ENCODE measurements around the gene EYA2.
"Not testable (repeated sequence)": the region's sequence is repeated elsewhere in the genome, so short reads cannot be mapped to it uniquely, and the experiment has no call there.

Gene EYA2

GRCh38 chr20:46894579-46894958 is at the start of gene EYA2:
EYA2 (plus strand) TSS chr20:46894843; CDS start chr20:46990011, 95,168 bp downstream.
- DNase-seq = no peak

- DNase-seq = no peak
These were observed 49.7 kb upstream of the EYA2 start for GRCh38 chr20:46844965-46845364.

DNA sequence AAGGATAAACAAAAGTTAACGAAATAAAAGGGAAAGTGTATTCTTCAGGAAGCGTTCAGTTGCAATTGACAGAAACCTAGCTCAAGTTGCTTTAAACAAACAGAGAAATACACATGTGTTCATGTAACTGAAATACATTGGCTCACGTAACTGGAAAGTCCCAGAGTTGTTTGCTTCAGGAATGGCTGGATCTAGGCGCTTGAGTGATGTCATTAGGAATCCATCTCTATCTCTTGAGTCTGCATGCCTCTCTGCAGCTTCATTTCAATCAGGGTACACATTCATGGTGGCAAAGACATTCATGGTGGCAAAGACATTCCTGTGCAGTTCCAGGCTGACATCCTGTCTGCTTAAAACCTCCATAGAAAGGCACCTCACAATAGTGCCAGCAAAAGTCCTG is 45.4 kb upstream of the EYA2 start:
- no peak for DNase-seq

- DNase-seq = no peak
These were observed 44.9 kb upstream of the EYA2 start for GRCh38 chr20:46849751-46850150.

GRCh38 chr20:46850416-46850815 is 44.2 kb upstream of the EYA2 start:
- DNase-seq = no peak

- no peak for DNase-seq
These were observed 43.7 kb upstream of the EYA2 start for GRCh38 chr20:46850896-46851295.

- DNase-seq = no peak
These were observed 42.9 kb upstream of the EYA2 start for GRCh38 chr20:46851746-46852145.

- DNase-seq = no peak
These were observed 42.3 kb upstream of the EYA2 start for GRCh38 chr20:46852313-46852712.

- DNase-seq = no peak
These were observed 40.7 kb upstream of the EYA2 start for GRCh38 chr20:46853926-46854325.

GRCh38 chr20:46857061-46857831 is 37.4 kb upstream of the EYA2 start:
- DNase-seq = no peak

DNA sequence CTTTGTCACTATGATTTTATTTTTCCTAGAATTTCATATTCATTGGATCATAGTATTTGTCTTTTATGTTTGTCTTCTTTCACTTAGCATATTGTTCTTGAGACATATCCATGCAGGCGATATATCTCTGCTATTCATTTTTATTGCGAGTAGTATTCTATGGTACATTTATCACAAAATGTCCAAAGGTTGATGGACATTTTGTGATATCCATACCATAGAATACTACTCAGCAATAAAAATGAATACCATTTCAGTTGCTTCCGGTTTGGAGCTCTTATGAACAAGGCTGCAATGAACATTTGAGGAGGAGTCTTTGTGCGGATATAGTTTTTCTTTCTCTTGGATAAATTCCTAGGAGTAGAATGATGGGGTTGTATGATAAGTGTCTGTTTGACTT is 28.8 kb upstream of the EYA2 start:
- no peak for DNase-seq

DNA sequence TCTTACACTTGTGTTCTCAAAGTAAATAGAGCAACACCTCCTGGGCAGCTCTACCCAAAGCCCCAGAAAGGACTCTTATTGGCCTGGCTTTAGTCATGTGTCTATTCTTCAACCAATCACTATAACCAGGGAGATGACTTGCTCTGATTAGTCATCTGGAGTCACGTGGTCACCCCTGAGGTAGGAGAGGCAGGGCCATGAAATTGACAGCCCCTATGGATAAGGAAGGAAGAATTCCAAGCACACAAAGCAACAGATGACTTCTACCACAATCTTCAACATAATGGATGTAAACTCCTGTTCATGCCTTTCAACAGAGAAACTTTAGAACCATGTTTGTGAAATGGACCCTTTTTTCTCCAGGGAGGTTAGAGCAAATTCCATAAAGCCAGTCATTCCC is 24.6 kb upstream of the EYA2 start:
- DNase-seq = no peak

GRCh38 chr20:46872328-46873211 is 22.1 kb upstream of the EYA2 start:
- DNase-seq = peak; percentile 5

- DNase-seq = no peak
These were observed 19.6 kb upstream of the EYA2 start for GRCh38 chr20:46875059-46875458.

DNA sequence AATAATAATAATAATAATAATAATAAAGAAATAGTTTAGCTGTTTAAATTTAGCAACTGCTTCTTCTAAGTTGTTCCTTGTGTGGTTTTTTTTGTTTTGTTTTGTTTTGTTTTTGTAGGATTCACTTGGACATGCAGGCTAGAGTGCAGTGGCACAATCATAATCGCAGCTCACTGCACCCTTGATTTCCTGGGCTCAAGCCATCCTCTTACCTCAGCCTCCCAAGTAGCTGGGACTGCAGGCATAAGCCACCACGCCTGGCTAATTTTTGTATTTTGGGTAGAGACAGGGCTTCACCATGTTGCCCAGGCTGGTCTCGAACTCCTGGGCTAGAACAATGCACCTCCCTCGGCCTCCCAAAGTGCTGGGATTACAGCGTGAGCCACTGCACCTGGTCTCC is 15.3 kb upstream of the EYA2 start:
- no peak for DNase-seq

GRCh38 chr20:46879963-46880362 is 14.7 kb upstream of the EYA2 start:
- not testable (repeated sequence) for DNase-seq

- no peak for DNase-seq
These were observed 10.8 kb upstream of the EYA2 start for GRCh38 chr20:46883892-46884291.

GRCh38 chr20:46890682-46891081 is 4.0 kb upstream of the EYA2 start:
- no peak for DNase-seq

DNA sequence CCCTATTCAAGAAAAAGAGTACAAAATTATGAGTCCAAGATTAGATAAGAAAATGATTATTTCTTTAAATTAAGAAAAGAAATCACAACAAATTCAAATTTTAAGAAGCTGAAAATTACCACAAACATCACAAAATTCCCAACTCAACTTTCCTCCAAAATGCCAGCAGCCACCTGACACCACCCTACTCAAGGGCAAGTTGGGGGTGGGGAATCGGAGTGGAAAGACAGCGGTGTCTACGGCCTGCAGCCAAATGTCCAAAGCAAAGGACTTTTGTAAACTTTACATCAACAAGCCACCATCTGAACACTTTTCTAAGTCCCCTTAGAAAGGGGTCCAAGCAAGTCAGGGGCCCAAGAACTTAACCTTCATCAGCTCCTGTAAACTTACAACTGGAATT is 1.6 kb upstream of the EYA2 start:
- no peak for DNase-seq

DNA sequence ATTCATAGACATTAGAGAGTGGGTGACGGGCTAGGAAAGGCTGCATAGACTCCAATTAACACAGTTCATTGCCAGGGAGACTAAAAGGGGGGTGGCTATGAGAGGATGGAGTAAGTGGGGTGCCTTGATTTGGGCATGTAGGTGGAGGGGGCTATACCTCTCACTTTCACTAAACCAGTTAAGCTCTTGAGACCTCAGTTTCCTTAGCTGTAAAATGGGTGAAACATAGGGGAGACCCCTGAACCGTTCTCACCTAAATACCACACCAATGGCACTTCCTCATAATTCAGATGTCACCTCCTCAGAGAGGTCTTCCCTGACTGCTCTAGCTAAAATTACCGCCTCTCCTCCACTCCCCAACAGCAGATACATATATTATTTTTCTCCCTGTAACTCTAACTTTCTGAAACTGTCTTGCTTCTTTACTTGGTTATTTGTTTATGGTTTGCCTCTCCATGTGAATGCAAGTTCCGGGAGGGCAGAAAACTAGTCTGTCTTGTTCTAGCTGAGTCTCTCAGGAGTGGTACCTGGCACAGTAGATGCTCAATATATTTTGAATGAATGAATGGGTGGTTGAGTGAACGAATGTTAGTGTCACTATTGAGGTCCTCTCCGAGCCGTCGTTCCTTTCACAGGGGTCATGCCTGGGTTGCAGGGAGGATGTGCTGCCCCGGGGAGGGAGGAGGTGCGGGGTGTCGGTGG is 615 bp upstream of the EYA2 start:
- no peak for DNase-seq

DNA sequence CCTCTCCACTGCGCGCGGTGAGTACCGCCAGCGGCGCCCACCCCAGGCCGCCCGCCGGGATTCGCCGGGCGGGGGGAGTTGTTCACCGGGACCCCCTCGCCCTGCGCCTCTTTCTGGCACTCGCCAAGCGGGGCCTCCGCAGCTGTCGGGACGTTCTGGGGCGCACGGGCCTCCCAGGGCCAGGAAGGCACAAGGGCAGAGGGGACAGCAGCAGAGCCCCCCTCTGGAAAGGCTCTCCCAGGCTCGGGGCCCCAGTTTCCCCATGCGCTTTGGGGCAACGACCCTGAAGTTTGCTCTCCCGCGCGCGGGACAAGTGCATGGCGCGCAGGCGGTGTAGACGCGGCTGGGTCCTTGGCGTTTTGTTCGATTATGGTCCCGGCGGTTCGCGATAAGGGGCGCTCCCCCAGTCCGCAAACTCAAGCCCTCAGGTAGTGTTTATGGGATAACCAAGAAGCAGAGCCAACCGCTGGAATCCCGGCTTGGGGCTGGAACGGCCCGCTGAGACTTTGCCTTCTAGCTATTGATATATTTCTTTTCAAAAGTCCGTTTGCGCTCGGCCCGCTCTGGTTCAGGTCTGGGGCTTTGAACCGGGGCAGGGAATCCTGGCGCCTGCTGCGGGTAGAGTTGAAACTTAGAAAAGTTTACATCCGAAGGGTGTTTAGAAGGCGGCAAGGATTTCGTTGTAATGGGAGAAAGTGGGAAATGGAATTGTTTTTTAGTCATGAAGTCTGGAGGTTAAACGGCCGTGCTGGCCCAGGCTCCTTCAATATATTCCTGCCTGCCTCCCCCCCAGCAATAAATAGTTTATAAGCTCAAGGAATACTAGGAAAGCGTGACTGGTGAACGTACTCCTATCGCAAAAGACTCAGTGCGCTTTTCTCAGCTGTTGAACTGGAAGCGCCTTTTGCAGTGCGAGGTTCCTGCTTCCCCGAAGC is 595 bp downstream of the EYA2 start:
- DNase-seq = peak; percentile 12

GRCh38 chr20:46895906-46896242 is 1.2 kb downstream of the EYA2 start:
- no peak for DNase-seq
